HG03139 (cell line): ENCODE results near the gene UBE2V1.
A peak's percentile ranks its signal among the peaks of the same experiment; 100 is the strongest.
"Not testable (repeated sequence)": the region's sequence is repeated elsewhere in the genome, so short reads cannot be mapped to it uniquely, and the experiment has no call there.

ENCODE experiments used
- ATAC-seq: cut with Tn5 transposase; IDR thresholded peaks from one replicate; pipeline ENCODE4 v1.9.1; 2021; ENCODE audit not compliant: unreplicated experiment

The UBE2V1 gene

GRCh38 chr20:50115591-50116367, 2.8 kb upstream of the UBE2V1 start:
- ATAC-seq, result peak; percentile 79

- ATAC-seq, result no peak
These were observed 2.1 kb upstream of the UBE2V1 start for GRCh38 chr20:50115041-50115512.

- ATAC-seq, result no peak
These were observed 672 bp upstream of the UBE2V1 start for GRCh38 chr20:50113420-50114224.

GRCh38 chr20:50111829-50112495, 988 bp downstream of the UBE2V1 start:
- no peak for ATAC-seq

GRCh38 chr20:50111120-50111828, 1.7 kb downstream of the UBE2V1 start:
- ATAC-seq, result no peak

GRCh38 chr20:50110141-50111047, 2.6 kb downstream of the UBE2V1 start:
- ATAC-seq, result peak; percentile 43

- no peak for ATAC-seq
These were observed 4.3 kb downstream of the UBE2V1 start for GRCh38 chr20:50108556-50109235.

GRCh38 chr20:50107796-50108331, 5.1 kb downstream of the UBE2V1 start:
- no peak for ATAC-seq

- no peak for ATAC-seq
These were observed 5.8 kb downstream of the UBE2V1 start for GRCh38 chr20:50107086-50107660.

- not testable (repeated sequence) for ATAC-seq
These were observed 6.3 kb downstream of the UBE2V1 start for GRCh38 chr20:50106669-50107068.

GRCh38 chr20:50103464-50104107, 9.4 kb downstream of the UBE2V1 start:
- not testable (repeated sequence) for ATAC-seq

- not testable (repeated sequence) for ATAC-seq
These were observed 10.4 kb downstream of the UBE2V1 start for GRCh38 chr20:50102551-50102950.

- ATAC-seq, result no peak
These were observed 11.1 kb downstream of the UBE2V1 start for GRCh38 chr20:50101887-50102286.

GRCh38 chr20:50101281-50101680, 11.7 kb downstream of the UBE2V1 start:
- no peak for ATAC-seq

- ATAC-seq, result no peak
These were observed 12.4 kb downstream of the UBE2V1 start for GRCh38 chr20:50100552-50100951.

GRCh38 chr20:50099565-50099991, 13.4 kb downstream of the UBE2V1 start:
- no peak for ATAC-seq

- ATAC-seq, result no peak
These were observed 13.8 kb downstream of the UBE2V1 start for GRCh38 chr20:50099113-50099512.

- ATAC-seq, result no peak
These were observed 14.7 kb downstream of the UBE2V1 start for GRCh38 chr20:50098259-50098658.
